ENCODE measurements around the gene MYO18A. TPM values are rescaled to one million over a fixed set of nuclear protein-coding genes. Genes with fewer than 3 reads are reported as not detected.

Gene MYO18A
- total RNA-seq, 1 donor from 2014 or later = 465 TPM

- peaks cover 3% of the 10 kb centered on the region for H3K36me3 Mint-ChIP-seq (ENCODE audit: unreplicated experiment)
- no peak for TF ChIP-seq CTCF (IDR thresholded peaks at IDR 0.05; ENCODE audit: partially characterized antibody, unreplicated experiment)
- peak overlapping the region; percentile 29 for H3K27ac Mint-ChIP-seq (ENCODE audit: unreplicated experiment)
- H3K4me3 Mint-ChIP-seq (ENCODE audit: unreplicated experiment) = no peak overlapping the region
- DNase-seq = no peak
- peaks cover 8% of the 10 kb centered on the region for H3K9me3 Mint-ChIP-seq (ENCODE audit: unreplicated experiment)
- peaks cover 9% of the 10 kb centered on the region for H3K27me3 Mint-ChIP-seq (ENCODE audit: unreplicated experiment)
- H3K4me1 Mint-ChIP-seq (ENCODE audit: low read depth, unreplicated experiment) = peaks cover 3% of the 10 kb centered on the region
Measured at GRCh38 chr17:29094101-29094708, 86.0 kb downstream of the MYO18A start.

GRCh38 chr17:29093090-29093871 lies 86.9 kb downstream of the MYO18A start:
- Mint-ChIP-seq H3K9me3 (ENCODE audit: unreplicated experiment) (peaks cover 11% of the 10 kb centered on the region), H3K4me1 (ENCODE audit: low read depth, unreplicated experiment) (peaks cover 4% of the 10 kb centered on the region), H3K27ac (ENCODE audit: unreplicated experiment) (no peak overlapping the region), H3K27me3 (ENCODE audit: unreplicated experiment) (peaks cover 9% of the 10 kb centered on the region), H3K36me3 (ENCODE audit: unreplicated experiment) (peaks cover 3% of the 10 kb centered on the region), H3K4me3 (ENCODE audit: unreplicated experiment) (no peak overlapping the region)
- no peak for DNase-seq
- TF ChIP-seq CTCF (IDR thresholded peaks at IDR 0.05; ENCODE audit: partially characterized antibody, unreplicated experiment) = no peak

- Mint-ChIP-seq H3K4me3 (ENCODE audit: unreplicated experiment) (no peak overlapping the region), H3K27me3 (ENCODE audit: unreplicated experiment) (peaks cover 9% of the 10 kb centered on the region), H3K9me3 (ENCODE audit: unreplicated experiment) (peaks cover 8% of the 10 kb centered on the region), H3K36me3 (ENCODE audit: unreplicated experiment) (peaks cover 3% of the 10 kb centered on the region), H3K4me1 (ENCODE audit: low read depth, unreplicated experiment) (peaks cover 5% of the 10 kb centered on the region), H3K27ac (ENCODE audit: unreplicated experiment) (no peak overlapping the region)
- no peak for TF ChIP-seq CTCF (IDR thresholded peaks at IDR 0.05; ENCODE audit: partially characterized antibody, unreplicated experiment)
- DNase-seq = no peak
Measured at GRCh38 chr17:29091606-29092289, 88.5 kb downstream of the MYO18A start.

GRCh38 chr17:29090750-29091605 lies 89.2 kb downstream of the MYO18A start:
- Mint-ChIP-seq H3K27ac (ENCODE audit: unreplicated experiment) (no peak overlapping the region), H3K9me3 (ENCODE audit: unreplicated experiment) (peaks cover 13% of the 10 kb centered on the region), H3K36me3 (ENCODE audit: unreplicated experiment) (peaks cover 3% of the 10 kb centered on the region), H3K4me1 (ENCODE audit: low read depth, unreplicated experiment) (peaks cover 3% of the 10 kb centered on the region), H3K4me3 (ENCODE audit: unreplicated experiment) (no peak overlapping the region), H3K27me3 (ENCODE audit: unreplicated experiment) (peaks cover 7% of the 10 kb centered on the region)
- no peak for TF ChIP-seq CTCF (IDR thresholded peaks at IDR 0.05; ENCODE audit: partially characterized antibody, unreplicated experiment)
- DNase-seq = no peak

Measured in glutamatergic neuron (in vitro differentiated cells).